ENCODE measurements around the gene TMPRSS9.

DNA sequence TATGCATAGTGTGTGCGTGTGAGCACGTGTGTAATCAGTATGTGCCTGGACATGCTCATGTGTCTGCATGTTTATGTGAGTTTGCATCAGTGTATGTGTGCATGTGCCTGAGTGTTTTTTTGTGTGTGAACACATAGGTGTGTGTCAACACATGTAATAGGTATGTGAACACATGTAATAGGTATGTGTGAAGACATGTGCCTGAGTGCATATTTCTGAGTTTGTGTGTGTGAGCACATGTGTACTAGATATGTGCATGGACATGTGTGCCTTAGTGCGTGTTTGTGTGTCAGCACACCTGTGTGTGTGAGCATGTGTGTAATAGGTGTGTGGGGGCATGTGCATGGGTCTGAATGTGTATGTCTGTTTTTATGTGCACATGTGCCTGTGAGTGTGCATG is 24.2 kb upstream of the TMPRSS9 start:
- TF ChIP-seq YY1 (tag by site-specific recombination; IDR thresholded peaks at IDR 0.05), result no peak
- TF ChIP-seq, protein P1, sequence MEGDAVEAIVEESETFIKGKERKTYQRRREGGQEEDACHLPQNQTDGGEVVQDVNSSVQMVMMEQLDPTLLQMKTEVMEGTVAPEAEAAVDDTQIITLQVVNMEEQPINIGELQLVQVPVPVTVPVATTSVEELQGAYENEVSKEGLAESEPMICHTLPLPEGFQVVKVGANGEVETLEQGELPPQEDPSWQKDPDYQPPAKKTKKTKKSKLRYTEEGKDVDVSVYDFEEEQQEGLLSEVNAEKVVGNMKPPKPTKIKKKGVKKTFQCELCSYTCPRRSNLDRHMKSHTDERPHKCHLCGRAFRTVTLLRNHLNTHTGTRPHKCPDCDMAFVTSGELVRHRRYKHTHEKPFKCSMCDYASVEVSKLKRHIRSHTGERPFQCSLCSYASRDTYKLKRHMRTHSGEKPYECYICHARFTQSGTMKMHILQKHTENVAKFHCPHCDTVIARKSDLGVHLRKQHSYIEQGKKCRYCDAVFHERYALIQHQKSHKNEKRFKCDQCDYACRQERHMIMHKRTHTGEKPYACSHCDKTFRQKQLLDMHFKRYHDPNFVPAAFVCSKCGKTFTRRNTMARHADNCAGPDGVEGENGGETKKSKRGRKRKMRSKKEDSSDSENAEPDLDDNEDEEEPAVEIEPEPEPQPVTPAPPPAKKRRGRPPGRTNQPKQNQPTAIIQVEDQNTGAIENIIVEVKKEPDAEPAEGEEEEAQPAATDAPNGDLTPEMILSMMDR (tag by site-specific recombination; IDR thresholded peaks at IDR 0.05), result no peak
- TF ChIP-seq ZEB2 (tag by site-specific recombination; IDR thresholded peaks at IDR 0.05), result no peak
- TF ChIP-seq ZNF391 (tag by site-specific recombination; IDR thresholded peaks at IDR 0.05; ENCODE audit: borderline replicate concordance, low read depth), result no peak
- TF ChIP-seq ZNF114 (tag by site-specific recombination; IDR thresholded peaks at IDR 0.05), result no peak
- TF ChIP-seq ZNF776 (tag by site-specific recombination; IDR thresholded peaks at IDR 0.05; ENCODE audit: borderline replicate concordance), result no peak
- TF ChIP-seq ZFP3 (tag by site-specific recombination; IDR thresholded peaks at IDR 0.05; ENCODE audit: low read depth), result no peak
- TF ChIP-seq KLF1 (tag by site-specific recombination; IDR thresholded peaks at IDR 0.05), result no peak
- TF ChIP-seq ZNF24 (tag by site-specific recombination; IDR thresholded peaks at IDR 0.05), result no peak
- TF ChIP-seq ZNF792 (tag by site-specific recombination; IDR thresholded peaks at IDR 0.05), result no peak
- TF ChIP-seq, protein P2, sequence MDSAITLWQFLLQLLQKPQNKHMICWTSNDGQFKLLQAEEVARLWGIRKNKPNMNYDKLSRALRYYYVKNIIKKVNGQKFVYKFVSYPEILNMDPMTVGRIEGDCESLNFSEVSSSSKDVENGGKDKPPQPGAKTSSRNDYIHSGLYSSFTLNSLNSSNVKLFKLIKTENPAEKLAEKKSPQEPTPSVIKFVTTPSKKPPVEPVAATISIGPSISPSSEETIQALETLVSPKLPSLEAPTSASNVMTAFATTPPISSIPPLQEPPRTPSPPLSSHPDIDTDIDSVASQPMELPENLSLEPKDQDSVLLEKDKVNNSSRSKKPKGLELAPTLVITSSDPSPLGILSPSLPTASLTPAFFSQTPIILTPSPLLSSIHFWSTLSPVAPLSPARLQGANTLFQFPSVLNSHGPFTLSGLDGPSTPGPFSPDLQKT (IDR thresholded peaks at IDR 0.05; ENCODE audit: borderline replicate concordance, low read depth, low read length), result no peak
- TF ChIP-seq, protein P3, sequence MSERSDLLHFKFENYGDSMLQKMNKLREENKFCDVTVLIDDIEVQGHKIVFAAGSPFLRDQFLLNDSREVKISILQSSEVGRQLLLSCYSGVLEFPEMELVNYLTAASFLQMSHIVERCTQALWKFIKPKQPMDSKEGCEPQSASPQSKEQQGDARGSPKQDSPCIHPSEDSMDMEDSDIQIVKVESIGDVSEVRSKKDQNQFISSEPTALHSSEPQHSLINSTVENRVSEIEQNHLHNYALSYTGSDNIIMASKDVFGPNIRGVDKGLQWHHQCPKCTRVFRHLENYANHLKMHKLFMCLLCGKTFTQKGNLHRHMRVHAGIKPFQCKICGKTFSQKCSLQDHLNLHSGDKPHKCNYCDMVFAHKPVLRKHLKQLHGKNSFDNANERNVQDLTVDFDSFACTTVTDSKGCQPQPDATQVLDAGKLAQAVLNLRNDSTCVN (tag by site-specific recombination; optimal IDR thresholded peaks at IDR 0.05), result no peak
- no peak for TF ChIP-seq PRDM1 (tag by site-specific recombination; IDR thresholded peaks at IDR 0.05)
- no peak for TF ChIP-seq ZNF768 (tag by site-specific recombination; IDR thresholded peaks at IDR 0.05)

Measured in HEK293 (cell line).